Tibial nerve (tissue), 4 donors: ENCODE measurements around the gene RBFOX1. TPM values are rescaled to one million over a fixed set of nuclear protein-coding genes. Genes with fewer than 3 reads are reported as not detected.

Experiments used
- DNase-seq, 2 donors: peaks; one replicate each; pipeline ENCODE4 v3.0.0-alpha.2; 2019; ENCODE audit warnings: low spot score in 2 of 2
- H3K27ac ChIP-seq, 4 donors: fragments of 200-600 bp; sonication (generic) in 3 of 4; one replicate each; pipeline ENCODE4 v1.5.1; 2017 to 2019; ENCODE audit warnings: mild to moderate bottlenecking in 1 of 4
- H3K27me3 ChIP-seq, 2 donors: fragments of 200-600 bp; sonication (generic) in 1 of 2; one replicate each; pipeline versions ENCODE4 v1.5.1 to v1.6.0; 2017 to 2019
- H3K36me3 ChIP-seq, 3 donors: fragments of 200-600 bp; sonication (generic); one replicate each; pipeline ENCODE4 v1.5.1; 2018 to 2019
- H3K4me1 ChIP-seq, 4 donors: fragments of 200-600 bp; sonication (generic) in 3 of 4; one replicate each; pipeline ENCODE4 v1.5.1; 2017 to 2019
- H3K4me3 ChIP-seq, 4 donors: fragments of 200-600 bp; sonication (generic) in 3 of 4; one replicate each; pipeline ENCODE4 v1.5.1; 2017 to 2019; ENCODE audit warnings: mild to moderate bottlenecking in 1 of 4, moderate library complexity in 1 of 4
- H3K9me3 ChIP-seq, 4 donors: fragments of 200-600 bp; sonication (generic) in 3 of 4; one replicate each; pipeline ENCODE4 v1.5.1; 2017 to 2019
- CTCF ChIP-seq, 5 experiments: fragments of 200-600 bp in 3 of 5; fragments of 450-650 bp in 2 of 5; sonication (generic) in 3 of 5; IDR thresholded peaks; one replicate each; pipeline ENCODE4 v1.5.1; 2016 to 2019; ENCODE audit warnings: antibody characterized with exemption in 5 of 5, mild to moderate bottlenecking in 3 of 5, moderate library complexity in 2 of 5
- EP300 ChIP-seq, 2 donors: sonication (generic); formaldehyde crosslinking; IDR thresholded peaks; one replicate each; pipeline ENCODE4 v1.6.1; 2017; ENCODE audit warnings: antibody characterized with exemption in 2 of 2, mild to moderate bottlenecking in 1 of 2
- POLR2A ChIP-seq, 2 donors: fragments of 450-650 bp; IDR thresholded peaks; one replicate each; pipeline ENCODE4 v1.6.1; 2017; ENCODE audit warnings: antibody characterized with exemption in 2 of 2, mild to moderate bottlenecking in 2 of 2, moderate library complexity in 2 of 2
- WGBS, 2 donors: methylation state at CpG; one replicate each; pipeline ENCODE4 v1.1.5; 2018; 5-methylcytosine and 5-hydroxymethylcytosine counted together
- total RNA-seq, 4 donors: library from RNA; depleted of rRNA; stranded (reverse); fragments of >200 nt; gene quantifications; one replicate each; pipeline ENCODE4 v1.1.0, GENCODE V29; 2016

RBFOX1 gene
- total RNA-seq, 4 donors from 2014 or later, result 0.22 to 2.1 (median 1.3) TPM; not detected in 1

GRCh38 chr16:7691533-7691932, 358.9 kb downstream of the RBFOX1 start:
- Histone ChIP-seq H3K36me3 (no peaks in the 10 kb centered on the region), H3K4me1 (no peaks in the 10 kb centered on the region), H3K9me3 (no peaks in the 10 kb centered on the region), H3K27me3 (no peaks in the 10 kb centered on the region), H3K4me3 (no peak overlapping the region), H3K27ac (no peak overlapping the region)
- WGBS, 2 donors, result 85 to 87% methylated on average over 4 of the region's 4 CpGs
- TF ChIP-seq CTCF (IDR thresholded peaks at IDR 0.05), result no peak
- no peak for TF ChIP-seq POLR2A (IDR thresholded peaks at IDR 0.05)
- TF ChIP-seq EP300 (IDR thresholded peaks at IDR 0.05), result no peak
- DNase-seq, result no peak

DNA sequence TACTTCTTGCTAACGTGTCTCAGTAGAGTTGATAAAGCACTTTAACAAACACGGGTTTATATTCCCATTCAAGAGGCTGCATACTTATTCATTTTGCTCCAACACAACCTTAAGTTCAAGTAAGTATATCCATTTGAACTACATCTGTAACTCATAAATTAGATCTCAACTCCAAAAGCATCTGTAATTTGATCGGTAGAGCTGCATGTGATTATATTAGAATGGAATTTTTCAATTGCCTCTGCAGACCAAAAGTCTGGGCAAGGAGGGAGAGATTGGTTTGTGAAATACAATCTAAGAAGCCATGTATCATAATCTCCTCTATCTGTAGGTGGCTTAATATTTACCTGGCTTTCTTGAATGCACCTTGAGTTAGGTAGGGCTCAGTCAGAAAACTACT, 371.0 kb downstream of the RBFOX1 start:
- Histone ChIP-seq H3K27me3 (no peaks in the 10 kb centered on the region), H3K4me3 (no peak overlapping the region), H3K36me3 (no peaks in the 10 kb centered on the region), H3K27ac (no peak overlapping the region), H3K9me3 (peaks cover 0 to 16% (median 0%) of the 10 kb centered on the region in 4 donors), H3K4me1 (no peaks in the 10 kb centered on the region)
- DNase-seq, result no peak
- TF ChIP-seq POLR2A (IDR thresholded peaks at IDR 0.05) (no peak), EP300 (IDR thresholded peaks at IDR 0.05) (no peak), CTCF (IDR thresholded peaks at IDR 0.05) (no peak)
- 54 to 68% methylated on average over 3 of the region's 3 CpGs for WGBS, 2 donors

DNA sequence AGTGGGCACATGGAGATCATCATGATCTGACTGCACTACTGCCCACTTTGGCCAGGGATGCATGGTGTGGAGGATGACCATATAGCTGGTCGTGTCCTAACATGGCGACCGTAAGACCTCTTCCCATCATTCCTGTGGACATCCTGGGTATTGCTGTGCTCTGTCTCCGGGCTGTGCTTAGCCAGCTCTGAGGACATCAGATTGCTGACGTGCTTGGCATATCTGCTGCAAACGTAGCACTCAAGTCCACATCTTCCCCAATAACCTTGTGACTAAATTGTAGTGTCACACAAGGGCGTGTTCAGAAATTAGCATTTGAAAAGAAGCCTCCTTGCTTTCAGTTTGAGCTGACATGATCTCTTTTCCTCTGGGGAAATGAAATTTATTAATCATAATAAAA, 373.2 kb downstream of the RBFOX1 start:
- H3K36me3 ChIP-seq, result no peaks in the 10 kb centered on the region
- H3K4me3 ChIP-seq, result no peak overlapping the region
- H3K27ac ChIP-seq, result no peak overlapping the region
- WGBS, 2 donors, result 82 to 90% methylated on average over 4 to 7 of the region's 7 CpGs
- no peaks in the 10 kb centered on the region for H3K4me1 ChIP-seq
- no peaks in the 10 kb centered on the region for H3K27me3 ChIP-seq
- TF ChIP-seq CTCF (IDR thresholded peaks at IDR 0.05) (no peak), EP300 (IDR thresholded peaks at IDR 0.05) (no peak), POLR2A (IDR thresholded peaks at IDR 0.05) (no peak)
- no peak for DNase-seq
- peaks cover 0 to 24% (median 1%) of the 10 kb centered on the region in 4 donors for H3K9me3 ChIP-seq

GRCh38 chr16:7709186-7709585, 376.5 kb downstream of the RBFOX1 start:
- no peak for TF ChIP-seq CTCF (IDR thresholded peaks at IDR 0.05)
- TF ChIP-seq POLR2A (IDR thresholded peaks at IDR 0.05), result no peak
- no peak for TF ChIP-seq EP300 (IDR thresholded peaks at IDR 0.05)
- WGBS, 2 donors, result 82 to 86% methylated on average over 2 to 3 of the region's 3 CpGs
- Histone ChIP-seq H3K9me3 (peaks cover 0 to 17% (median 1%) of the 10 kb centered on the region in 4 donors), H3K4me3 (no peak overlapping the region), H3K27ac (no peak overlapping the region), H3K36me3 (no peaks in the 10 kb centered on the region), H3K4me1 (no peaks in the 10 kb centered on the region), H3K27me3 (no peaks in the 10 kb centered on the region)
- DNase-seq, result no peak

- H3K4me3 ChIP-seq, result no peak overlapping the region
- 51 to 61% methylated on average over 2 of the region's 2 CpGs for WGBS, 2 donors
- TF ChIP-seq CTCF (IDR thresholded peaks at IDR 0.05) (no peak), POLR2A (IDR thresholded peaks at IDR 0.05) (no peak), EP300 (IDR thresholded peaks at IDR 0.05) (no peak)
- DNase-seq, result no peak
- H3K27ac ChIP-seq, result no peak overlapping the region
- no peaks in the 10 kb centered on the region for H3K27me3 ChIP-seq
- peaks cover 0 to 11% (median 1%) of the 10 kb centered on the region in 4 donors for H3K9me3 ChIP-seq
- no peaks in the 10 kb centered on the region for H3K36me3 ChIP-seq
- H3K4me1 ChIP-seq, result no peaks in the 10 kb centered on the region
Measured at GRCh38 chr16:7713244-7713643, 380.6 kb downstream of the RBFOX1 start.
